Stimulated activated CD8-positive, alpha-beta memory T cell treated with anti-CD3 and anti-CD28 coated beads, Interleukin-7, amount 100 ng/mL, for 48 hours (primary cell): Measurements from ENCODE around the gene IGF1R.
"Not testable (repeated sequence)": the region's sequence is repeated elsewhere in the genome, so short reads cannot be mapped to it uniquely, and the experiment has no call there.

Experiments
- DNase-seq, 2 donors: peaks; one replicate each; pipeline ENCODE4 v3.0.0-alpha.2; 2020; ENCODE audit warnings: low read depth in 1 of 2; ENCODE audit errors: extremely low read depth in 1 of 2

The IGF1R gene

DNA sequence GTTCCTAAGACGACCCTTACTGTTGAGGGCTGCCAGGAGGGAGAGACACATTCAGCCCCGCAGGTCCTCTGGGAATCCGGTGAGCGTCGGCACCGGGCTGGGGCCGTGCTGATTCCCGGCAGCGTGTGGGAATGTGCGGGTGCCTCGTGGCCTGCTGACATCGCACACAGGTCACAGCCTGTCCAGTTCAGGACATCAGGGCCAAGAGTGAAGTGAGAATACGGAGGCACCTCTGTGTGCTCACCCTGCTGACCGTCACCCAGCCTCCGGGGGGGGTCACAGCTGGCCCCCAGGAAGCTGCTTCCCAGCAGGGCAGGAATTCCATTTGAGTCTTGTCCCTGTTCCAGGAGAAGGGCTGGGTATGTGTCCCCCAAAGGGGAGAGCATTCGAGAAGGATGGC, 305.6 kb downstream of the IGF1R start:
- DNase-seq, result no peak

DNA sequence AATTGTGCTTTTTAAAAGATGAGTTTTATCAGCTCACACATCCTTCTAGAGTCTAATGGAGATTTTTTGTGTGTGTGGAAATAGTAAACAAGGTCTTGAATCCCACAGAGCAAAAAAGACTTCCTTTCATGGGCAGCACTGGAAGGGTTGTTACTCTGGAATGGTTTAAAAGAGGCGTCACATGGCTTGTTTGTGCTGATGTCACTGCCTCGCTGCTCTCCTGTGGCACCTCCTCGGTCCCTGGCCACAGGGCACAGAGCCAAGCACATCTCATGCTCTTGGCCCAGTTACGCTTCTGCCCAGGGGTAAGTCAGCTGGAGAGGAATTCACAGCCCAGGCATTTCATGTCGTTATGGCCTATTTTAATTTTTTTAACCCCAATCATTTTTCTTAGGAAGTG, 306.1 kb downstream of the IGF1R start:
- no peak for DNase-seq

DNA sequence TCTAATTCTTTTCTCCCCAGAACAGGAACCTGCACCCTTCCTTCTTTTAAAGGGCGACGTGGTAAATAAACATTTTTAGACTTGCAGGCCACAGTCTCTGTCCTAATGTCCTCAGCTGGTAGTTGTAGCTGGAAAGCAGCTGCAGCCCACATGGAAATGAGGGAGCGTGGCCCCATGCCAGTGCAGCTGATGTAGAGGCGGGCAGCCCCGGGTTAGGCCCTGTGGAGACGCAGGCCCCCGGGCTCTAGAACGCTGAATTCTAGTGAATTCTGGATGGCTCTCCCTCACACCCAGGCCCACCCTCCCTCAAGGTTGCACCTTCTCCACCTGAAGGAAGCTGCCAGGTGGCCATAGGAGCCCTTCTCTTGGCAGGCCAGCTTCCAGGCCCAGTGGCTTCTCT, 307.0 kb downstream of the IGF1R start:
- no peak for DNase-seq

DNA sequence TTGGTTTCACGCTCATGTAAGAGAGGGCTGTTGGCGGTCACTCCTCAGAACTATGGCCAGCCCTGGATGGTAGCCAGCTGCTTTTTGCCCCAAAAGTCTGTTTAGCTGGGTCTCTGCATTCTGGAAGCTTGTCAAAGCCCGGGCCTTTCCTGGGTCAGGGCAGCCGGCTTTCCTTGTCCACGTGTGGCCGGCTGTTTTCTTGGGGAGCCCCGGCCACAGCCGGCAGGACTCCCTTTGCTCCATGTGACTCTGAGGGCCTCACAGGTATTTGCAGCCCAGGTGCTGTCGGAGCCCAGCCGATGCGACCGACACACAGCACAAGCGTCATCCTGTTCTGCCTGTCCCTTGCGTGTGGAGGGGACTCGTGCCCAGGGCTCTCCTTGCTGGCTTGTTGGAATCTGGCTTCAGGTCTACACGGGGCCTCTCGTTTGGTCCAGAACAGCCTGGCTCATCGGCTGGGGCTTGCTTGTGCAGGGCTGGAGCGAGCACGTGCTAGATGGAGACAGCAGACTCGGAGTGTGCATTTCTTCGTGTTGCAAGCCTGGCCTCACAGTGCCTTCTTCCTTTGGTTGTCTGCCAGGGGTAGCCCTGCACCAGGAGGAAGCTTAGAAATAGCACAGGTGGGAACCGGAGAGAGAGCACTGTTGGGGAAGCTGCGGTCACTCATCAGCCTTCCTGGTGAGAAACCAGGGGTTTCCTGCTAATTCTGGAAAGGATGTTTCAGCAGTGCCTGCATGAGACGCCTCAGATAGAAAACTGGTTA, 307.8 kb downstream of the IGF1R start:
- no peak for DNase-seq

DNA sequence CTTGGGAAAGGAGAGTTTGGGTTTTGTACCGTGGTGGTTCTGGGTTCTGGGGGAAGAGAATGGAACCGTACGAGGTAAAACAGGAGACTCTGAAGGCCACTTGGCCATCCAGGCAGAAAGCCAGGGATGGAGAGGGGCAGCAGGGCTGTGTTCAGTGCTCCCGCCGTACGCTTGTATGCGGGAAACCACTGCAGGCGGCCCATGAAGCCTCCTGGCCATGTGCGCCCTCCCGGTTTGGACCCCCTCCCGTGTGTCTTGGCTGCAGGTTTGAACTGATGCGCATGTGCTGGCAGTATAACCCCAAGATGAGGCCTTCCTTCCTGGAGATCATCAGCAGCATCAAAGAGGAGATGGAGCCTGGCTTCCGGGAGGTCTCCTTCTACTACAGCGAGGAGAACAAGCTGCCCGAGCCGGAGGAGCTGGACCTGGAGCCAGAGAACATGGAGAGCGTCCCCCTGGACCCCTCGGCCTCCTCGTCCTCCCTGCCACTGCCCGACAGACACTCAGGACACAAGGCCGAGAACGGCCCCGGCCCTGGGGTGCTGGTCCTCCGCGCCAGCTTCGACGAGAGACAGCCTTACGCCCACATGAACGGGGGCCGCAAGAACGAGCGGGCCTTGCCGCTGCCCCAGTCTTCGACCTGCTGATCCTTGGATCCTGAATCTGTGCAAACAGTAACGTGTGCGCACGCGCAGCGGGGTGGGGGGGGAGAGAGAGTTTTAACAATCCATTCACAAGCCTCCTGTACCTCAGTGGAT, 308.6 kb downstream of the IGF1R start:
- no peak for DNase-seq

DNA sequence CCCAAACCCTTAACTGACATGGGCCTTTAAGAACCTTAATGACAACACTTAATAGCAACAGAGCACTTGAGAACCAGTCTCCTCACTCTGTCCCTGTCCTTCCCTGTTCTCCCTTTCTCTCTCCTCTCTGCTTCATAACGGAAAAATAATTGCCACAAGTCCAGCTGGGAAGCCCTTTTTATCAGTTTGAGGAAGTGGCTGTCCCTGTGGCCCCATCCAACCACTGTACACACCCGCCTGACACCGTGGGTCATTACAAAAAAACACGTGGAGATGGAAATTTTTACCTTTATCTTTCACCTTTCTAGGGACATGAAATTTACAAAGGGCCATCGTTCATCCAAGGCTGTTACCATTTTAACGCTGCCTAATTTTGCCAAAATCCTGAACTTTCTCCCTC, 309.3 kb downstream of the IGF1R start:
- DNase-seq, result no peak

DNA sequence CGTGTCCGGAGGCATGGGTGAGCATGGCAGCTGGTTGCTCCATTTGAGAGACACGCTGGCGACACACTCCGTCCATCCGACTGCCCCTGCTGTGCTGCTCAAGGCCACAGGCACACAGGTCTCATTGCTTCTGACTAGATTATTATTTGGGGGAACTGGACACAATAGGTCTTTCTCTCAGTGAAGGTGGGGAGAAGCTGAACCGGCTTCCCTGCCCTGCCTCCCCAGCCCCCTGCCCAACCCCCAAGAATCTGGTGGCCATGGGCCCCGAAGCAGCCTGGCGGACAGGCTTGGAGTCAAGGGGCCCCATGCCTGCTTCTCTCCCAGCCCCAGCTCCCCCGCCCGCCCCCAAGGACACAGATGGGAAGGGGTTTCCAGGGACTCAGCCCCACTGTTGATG, 309.7 kb downstream of the IGF1R start:
- no peak for DNase-seq

DNA sequence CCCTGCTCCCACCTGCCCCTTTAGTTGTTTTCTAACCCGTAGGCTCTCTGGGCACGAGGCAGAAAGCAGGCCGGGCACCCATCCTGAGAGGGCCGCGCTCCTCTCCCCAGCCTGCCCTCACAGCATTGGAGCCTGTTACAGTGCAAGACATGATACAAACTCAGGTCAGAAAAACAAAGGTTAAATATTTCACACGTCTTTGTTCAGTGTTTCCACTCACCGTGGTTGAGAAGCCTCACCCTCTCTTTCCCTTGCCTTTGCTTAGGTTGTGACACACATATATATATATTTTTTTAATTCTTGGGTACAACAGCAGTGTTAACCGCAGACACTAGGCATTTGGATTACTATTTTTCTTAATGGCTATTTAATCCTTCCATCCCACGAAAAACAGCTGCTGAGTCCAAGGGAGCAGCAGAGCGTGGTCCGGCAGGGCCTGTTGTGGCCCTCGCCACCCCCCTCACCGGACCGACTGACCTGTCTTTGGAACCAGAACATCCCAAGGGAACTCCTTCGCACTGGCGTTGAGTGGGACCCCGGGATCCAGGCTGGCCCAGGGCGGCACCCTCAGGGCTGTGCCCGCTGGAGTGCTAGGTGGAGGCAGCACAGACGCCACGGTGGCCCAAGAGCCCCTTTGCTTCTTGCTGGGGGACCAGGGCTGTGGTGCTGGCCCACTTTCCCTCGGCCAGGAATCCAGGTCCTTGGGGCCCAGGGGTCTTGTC, 310.7 kb downstream of the IGF1R start:
- no peak for DNase-seq

DNA sequence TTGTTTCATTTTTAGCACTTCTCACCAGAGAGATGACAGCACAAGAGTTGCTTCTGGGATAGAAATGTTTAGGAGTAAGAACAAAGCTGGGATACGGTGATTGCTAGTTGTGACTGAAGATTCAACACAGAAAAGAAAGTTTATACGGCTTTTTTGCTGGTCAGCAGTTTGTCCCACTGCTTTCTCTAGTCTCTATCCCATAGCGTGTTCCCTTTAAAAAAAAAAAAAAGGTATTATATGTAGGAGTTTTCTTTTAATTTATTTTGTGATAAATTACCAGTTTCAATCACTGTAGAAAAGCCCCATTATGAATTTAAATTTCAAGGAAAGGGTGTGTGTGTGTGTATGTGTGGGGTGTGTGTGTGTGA, 311.3 kb downstream of the IGF1R start:
- no peak for DNase-seq

DNA sequence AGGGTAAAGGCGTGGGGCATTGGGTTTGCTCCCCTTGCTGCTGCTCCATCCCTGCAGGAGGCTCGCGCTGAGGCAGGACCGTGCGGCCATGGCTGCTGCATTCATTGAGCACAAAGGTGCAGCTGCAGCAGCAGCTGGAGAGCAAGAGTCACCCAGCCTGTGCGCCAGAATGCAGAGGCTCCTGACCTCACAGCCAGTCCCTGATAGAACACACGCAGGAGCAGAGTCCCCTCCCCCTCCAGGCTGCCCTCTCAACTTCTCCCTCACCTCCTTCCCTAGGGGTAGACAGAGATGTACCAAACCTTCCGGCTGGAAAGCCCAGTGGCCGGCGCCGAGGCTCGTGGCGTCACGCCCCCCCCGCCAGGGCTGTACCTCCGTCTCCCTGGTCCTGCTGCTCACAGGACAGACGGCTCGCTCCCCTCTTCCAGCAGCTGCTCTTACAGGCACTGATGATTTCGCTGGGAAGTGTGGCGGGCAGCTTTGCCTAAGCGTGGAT, 312.3 kb downstream of the IGF1R start:
- DNase-seq, result no peak

DNA sequence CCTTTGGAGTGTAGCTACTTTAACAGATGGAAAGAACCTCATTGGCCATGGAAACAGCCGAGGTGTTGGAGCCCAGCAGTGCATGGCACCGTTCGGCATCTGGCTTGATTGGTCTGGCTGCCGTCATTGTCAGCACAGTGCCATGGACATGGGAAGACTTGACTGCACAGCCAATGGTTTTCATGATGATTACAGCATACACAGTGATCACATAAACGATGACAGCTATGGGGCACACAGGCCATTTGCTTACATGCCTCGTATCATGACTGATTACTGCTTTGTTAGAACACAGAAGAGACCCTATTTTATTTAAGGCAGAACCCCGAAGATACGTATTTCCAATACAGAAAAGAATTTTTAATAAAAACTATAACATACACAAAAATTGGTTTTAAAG, 315.1 kb downstream of the IGF1R start:
- no peak for DNase-seq

DNA sequence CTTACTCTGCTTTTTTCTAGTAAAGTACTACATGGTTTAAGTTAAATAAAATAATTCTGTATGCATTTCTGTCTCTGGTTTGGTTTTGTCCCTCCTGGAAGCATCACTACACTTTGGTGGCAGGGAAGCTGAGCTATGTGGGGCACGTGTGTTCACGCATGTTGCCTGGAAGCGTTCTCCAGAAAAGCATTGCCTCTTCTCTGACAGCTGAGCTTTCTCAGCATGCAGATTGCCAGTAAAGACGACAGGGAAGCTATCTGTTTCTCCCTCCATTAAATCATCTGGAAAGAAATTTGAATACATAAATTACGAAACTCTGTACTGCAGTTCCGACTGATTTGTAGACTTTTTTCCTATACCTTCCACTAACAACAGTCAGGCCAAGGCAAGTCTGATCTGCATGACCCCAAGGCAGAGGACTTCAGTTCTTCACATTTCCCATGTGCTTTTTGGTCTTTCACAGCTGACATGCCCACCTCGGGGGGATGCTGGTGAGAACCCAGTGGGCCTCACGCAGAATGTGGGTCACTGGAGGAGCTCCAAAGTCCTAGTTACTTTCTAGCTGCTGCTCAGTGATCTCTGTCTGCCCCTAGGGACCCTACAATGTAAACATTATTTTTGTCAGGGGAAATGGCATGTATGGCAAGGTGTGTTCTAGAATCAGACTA, 316.3 kb downstream of the IGF1R start:
- DNase-seq, result no peak

DNA sequence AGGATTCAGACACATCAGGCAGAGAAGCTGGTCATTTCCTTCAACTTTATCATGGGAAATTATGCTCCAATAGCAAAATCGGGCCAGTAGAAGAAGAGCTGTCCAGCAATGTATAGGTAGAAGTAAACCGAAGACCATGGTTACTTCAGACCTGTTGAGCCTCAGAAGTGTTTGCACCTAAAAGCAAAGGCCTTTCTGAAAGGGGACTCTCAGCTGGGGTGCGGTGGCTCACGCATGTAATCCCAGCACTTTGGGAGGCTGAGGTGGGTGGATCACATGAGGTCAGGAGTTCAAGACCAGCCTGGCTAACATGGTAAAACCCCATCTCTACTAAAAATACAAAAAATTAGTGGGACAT, 316.8 kb downstream of the IGF1R start:
- DNase-seq, result not testable (repeated sequence)

DNA sequence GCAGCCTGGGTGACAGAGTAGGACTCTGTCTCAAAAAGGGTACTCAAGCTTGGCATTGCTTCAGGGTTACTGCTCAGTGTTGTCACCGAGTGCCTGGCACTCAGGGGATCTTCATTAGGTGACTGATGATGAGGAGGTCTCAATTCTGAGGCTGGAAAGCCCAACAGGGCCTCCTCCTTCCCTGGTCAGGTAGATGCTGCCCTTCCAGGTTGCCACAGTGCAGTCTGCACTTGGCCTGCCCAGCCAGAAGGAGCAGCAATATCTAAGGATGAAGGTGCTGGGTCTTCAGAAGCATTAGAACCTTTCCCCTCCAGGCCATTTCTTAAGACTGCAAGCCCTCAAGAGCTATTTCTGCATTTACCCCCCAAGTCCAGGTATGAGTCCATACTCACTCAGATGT, 317.3 kb downstream of the IGF1R start:
- DNase-seq, result no peak

DNA sequence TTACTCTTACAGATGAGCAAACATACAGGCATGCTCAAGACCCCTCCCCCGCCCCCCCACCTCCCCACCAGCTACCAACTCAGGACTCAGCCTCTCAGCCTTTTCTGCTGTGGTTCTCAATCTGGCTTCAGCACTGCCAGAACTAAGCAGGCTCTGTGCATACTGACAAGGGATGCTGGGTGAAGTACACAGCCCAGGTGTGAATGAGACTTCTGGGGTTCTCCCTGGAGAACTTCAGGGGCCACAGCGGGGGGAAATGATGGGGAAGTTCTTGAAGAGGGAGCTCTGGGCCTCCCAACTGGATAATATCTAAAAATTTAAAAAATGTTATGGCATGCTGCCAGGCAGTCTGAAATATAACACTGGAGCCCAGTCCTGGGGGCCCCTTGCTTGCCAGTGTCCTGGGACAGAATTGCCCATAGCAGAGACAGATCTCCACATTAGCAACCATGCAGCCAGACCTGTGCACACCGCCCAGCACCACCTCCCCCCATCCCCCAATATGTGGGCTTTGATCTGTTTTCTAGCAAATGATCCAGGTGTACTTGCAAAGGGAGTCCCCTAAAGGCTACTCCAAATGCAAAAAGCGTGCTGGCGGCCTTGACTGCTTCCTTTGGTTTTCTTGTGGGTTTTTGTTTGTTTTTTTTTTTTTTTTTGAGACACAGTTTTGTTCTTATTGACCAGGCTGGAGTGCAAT, 317.9 kb downstream of the IGF1R start:
- DNase-seq, result no peak

DNA sequence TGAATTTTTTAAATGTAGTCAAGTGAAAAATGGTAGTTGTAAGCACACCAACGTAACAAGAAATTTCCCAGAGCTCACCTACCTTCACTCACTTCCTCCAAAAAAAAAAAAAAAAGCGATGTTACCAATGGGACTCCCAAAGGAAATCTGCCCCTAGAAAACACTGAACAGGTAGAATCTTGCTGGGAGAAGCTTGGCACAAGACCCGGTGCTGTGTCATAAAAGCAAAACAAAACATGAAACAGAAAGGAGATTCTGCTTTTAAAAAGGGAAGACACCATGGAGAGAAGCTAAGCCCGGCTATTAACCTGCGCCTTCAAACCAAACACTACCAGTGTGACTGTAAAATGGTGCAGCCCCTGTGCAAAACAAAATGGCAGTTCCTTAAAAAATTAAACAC, 318.8 kb downstream of the IGF1R start:
- DNase-seq, result no peak

DNA sequence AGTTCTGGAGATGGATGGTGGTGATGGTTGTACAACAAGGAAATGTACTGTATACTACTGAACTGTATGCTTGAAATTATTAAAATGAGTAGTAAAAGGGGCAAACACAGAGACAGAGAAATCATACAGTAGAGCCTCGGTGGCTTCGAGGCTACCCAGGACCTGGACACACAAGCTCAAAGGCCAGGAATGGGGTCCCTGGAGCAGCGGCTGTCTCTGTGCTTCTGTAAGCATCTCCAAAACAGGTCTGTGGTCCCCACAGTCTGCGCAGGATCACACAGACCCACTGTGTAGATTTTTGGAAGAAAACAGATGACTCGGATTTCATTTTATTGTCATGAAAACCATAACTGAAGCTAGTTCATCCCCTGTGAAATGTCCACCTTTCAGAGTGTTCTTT, 319.6 kb downstream of the IGF1R start:
- no peak for DNase-seq

DNA sequence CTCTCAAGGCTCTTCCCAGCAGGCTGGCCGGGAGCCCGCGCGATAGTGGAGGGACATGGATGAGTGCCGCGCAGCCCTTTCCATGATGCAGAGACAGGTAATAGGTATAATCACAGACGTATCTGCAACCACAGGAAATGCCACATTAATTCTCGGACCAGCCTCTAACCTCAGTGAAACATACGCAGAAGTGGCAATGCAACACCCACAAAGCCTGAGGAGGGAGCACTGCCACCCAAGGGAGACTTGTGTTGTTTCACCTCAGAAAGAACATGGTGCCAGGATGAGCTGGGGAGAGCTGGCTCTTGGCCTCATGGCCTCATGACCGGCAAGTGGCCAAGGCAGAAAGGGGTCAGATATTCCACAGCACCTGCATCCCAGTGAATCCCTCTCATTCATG, 320.2 kb downstream of the IGF1R start:
- DNase-seq, result no peak

DNA sequence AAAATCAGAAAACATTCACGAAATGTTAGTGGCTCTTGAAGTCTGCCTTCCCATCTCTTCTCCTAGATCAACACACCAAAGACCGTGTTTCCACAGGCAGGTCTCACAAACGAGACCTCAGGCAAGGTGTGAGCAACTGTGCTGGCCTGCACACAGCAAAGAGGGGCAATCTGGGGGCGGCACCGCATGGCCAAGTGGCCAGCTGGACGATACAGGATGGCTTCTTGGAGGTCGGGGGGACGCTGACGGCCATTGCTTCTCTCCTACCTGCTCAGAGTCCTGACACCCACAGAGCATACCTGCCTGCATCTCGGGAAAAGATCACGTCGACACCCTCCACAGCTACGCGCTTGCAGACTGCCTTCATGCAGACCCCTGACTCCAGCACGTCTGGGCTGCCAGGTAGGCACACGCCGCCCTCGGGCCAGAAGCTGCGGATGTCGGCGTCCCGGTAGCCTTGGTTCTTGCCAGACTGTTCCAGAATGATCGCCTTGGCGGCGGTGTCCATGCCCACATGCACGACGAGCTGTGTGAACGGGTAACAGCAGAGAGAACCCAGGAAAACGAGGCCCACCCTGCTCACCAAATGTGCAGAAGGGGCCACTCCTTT, 320.9 kb downstream of the IGF1R start:
- DNase-seq, result no peak

DNA sequence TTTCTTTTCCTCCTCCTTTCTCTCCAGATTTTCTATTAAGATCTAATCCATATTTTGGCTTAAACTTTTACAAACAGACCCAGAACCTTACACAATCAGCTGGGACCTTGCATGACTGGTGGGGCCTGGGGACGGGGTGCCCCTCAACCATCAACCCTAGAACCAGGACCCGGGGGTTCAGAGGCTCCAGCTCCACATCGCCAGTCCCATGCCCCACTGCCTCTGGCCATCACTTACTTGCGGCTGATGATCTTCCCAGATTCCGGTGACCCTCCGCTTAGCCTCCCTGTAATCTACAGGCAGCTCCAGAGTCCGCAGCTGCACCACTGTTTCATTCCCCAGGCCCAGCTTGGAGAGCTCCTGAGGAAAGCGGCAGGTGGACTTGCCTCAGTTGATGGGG, 322.5 kb downstream of the IGF1R start:
- DNase-seq, result no peak
